ENCODE results near the gene NUP210L.
A peak's percentile ranks its signal among the peaks of the same experiment; 100 is the strongest.
"Not testable (repeated sequence)": the region's sequence is repeated elsewhere in the genome, so short reads cannot be mapped to it uniquely, and the experiment has no call there.

NUP210L gene

DNA sequence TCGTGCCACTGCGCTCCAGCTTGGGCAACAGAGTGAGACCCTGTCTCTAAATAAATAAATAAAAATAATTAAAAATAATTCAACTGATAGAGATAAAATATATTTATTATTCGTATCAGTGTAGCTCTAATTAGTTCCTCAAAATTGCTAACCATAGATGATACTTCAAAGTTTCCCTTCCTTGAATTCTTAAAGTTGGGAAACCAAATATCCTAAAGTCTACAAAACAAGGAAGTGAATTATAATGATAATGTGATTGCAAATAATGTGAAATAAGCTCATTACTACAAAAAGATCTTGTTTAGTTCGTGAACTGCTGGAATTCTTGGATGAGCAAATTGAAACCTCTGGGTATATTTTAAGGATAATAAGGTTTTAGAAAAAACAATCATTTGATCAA, 60.5 kb downstream of the NUP210L start:
- no peak for DNase-seq

- no peak for DNase-seq
Observed at GRCh38 chr1:154093699-154094098, 61.2 kb downstream of the NUP210L start.

- DNase-seq: no peak
Observed at GRCh38 chr1:154091706-154092105, 63.2 kb downstream of the NUP210L start.

DNA sequence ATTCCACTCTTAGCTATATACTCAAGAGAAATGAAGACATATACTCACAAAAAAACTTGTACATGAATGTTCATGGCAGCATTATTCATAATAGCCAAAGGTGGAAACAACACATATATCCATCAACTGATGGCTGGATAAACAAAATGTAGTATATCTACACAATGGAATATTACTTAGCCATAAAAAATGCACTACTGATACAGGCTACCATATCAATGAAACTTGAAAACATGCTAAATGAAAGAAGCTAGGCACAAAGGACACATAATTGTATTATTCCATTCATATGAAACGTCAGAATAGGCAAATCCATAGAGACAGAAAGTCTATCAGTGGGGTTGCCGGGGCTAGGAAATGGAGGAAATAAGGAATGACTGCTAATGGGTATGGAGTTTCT, 67.3 kb downstream of the NUP210L start:
- no peak for DNase-seq

GRCh38 chr1:154083057-154083456, 71.8 kb downstream of the NUP210L start:
- not testable (repeated sequence) for DNase-seq

- DNase-seq: no peak
Observed at GRCh38 chr1:154081386-154082126, 73.3 kb downstream of the NUP210L start.

DNA sequence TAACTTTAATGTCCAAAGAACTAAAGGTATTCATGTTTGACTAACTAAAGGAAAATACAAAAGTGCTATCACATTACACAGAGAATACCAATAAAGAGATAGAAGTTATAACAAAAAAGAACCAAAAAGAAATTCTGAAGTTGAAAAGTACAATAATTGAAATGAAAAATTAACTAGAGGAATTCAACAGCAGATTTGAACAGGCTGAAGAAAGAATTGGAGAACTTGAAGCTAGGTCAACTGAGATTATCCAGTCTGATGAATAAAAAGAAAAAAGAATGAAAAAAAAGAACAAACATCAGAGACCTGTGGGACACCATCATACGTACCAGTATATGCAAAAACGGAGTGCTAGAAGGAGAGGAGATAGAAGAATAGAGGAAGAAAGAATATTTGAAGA, 78.5 kb downstream of the NUP210L start:
- no peak for DNase-seq

DNA sequence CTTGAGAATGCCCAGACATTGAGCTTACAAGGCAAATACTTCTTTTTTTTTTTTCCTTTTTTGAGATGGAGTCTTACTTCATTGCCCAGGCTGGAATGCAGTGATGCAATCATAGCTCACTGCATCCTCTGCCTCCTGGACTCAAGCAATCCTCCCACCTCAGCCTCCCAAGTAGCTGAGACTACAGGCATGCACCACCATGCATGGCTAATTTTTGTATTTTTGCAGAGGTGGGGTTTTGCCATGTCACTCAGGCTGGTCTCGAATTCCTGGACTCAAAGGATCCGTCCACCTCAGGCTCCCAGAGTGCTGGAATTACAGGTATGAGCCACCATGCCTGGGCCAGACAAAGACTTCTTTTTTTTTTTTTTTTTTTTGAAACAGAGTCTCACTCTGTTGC, 79.1 kb downstream of the NUP210L start:
- DNase-seq: no peak

GRCh38 chr1:154062309-154062708, 92.6 kb downstream of the NUP210L start:
- no peak for DNase-seq

- not testable (repeated sequence) for DNase-seq
Observed at GRCh38 chr1:154047436-154047835, 107.4 kb downstream of the NUP210L start.

GRCh38 chr1:154033697-154034096, 121.2 kb downstream of the NUP210L start:
- not testable (repeated sequence) for DNase-seq

DNA sequence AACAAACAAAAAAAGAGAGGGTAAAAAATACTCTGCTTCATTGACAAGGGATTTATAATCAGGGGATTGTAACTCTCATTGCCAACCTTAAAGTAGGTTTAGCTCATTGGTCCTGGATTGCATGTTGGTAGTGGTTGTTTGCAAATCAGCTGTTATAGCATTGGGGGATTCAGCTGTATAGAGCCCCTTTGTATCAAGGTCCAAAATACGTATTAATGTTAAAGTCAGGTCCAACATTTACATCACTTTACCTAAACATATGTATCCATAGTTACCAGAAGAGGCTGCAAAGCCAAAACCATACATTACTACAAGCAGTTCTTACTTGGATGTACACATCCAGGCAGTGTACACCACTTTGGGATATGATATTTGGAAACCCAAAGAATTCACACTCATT, 134.9 kb downstream of the NUP210L start:
- DNase-seq: no peak

GRCh38 chr1:154019269-154019668, 135.6 kb downstream of the NUP210L start:
- no peak for DNase-seq

DNA sequence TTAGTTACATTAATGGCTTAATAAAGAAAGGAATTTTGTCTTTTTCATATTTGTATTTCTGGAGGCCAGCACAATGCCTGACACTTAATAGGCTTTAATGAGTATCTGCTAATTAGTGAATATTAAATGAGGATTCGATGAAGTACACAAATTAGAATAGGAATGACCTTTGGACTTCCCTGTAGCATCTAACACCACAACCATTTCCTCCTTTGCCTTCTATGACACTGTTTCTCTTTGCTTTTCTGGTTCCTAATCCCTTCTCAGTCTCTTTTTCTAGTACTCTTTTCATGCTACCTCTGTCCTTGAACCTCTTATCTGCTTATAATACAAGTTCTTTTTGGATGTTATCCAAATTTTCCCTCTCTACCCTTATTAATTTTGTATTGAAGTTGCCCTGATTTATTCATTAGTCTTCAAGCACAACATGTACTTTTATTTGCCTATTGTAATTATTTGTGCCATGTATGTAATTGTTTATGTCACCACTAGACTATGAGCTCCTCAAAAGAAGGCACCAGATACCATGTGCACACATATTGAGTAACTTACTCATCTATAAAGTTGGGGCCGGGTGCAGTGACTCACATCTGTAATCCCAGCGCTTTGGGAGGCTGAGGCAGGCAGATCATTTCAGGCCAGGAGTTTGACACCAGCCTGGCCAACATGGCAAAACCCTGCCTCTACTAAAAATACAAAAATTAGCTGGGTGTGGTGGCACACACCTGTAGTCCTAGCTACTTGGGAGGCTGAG, 140.5 kb downstream of the NUP210L start:
- peak; percentile 7 for DNase-seq

GRCh38 chr1:154012543-154012942, 142.3 kb downstream of the NUP210L start:
- not testable (repeated sequence) for DNase-seq

- DNase-seq: no peak
Observed at GRCh38 chr1:154012129-154012528, 142.7 kb downstream of the NUP210L start.

GRCh38 chr1:154006136-154006535, 148.7 kb downstream of the NUP210L start:
- DNase-seq: peak; percentile 42

DNA sequence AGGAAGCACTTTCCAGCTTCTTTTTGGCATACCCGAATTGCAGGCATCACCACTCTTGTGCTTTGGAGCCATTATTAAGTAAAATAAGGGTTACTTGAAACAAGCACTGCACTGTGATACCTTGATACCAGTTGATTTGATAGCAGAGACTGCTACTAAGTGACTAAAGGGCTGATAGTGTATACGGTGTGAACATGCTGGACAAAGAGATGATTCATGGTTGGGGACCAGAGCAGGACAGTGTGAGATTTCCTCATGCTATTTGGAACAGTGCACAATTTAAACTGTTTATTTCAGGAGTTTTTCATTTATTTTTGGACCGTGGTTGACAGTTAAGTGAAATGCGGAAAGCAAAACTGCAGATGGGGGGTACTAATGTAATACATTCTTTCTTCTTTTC, 154.5 kb downstream of the NUP210L start:
- DNase-seq: no peak

GRCh38 chr1:153996882-153997281, 158.0 kb downstream of the NUP210L start:
- DNase-seq: not testable (repeated sequence)

DNA sequence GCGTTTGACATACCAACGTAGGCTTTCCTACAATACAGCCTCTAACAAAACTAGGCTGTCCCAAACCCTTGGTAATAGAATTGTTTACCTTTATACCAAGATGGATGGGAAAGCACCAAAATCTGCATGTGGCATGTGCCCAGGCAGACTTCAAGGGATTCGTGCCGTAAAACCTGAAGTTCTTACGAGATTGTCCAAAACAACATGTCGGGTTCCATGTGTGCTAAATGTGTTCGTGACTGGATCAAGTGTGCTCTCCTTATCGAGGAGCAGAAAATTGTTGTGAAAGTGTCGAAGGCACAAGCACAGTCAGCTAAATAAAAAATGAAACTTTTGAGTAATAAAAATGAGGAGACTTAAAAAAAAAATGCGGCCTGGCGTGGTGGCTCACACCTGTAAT, 159.2 kb downstream of the NUP210L start:
- DNase-seq: no peak

GRCh38 chr1:153995202-153995601, 159.7 kb downstream of the NUP210L start:
- DNase-seq: no peak

DNA sequence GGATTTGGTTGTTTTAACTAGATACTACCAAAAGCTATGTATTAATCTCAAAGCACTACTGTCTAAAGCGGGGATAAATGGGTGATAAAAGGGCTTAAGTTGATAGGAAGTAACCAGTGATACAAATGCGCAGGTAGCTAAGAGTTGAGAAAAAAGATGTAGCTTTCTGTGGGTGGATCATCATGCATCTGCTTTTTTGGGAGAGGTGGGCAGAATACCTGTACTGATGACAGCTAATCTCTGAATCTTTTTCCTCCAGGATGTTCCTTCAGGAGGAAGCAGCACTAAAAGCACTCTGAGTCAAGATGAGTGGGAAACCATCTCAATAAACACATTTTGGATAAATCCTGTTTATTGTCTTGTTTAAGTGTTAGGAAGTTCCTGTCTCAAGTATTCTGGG, 163.1 kb downstream of the NUP210L start:
- no peak for DNase-seq

DNA sequence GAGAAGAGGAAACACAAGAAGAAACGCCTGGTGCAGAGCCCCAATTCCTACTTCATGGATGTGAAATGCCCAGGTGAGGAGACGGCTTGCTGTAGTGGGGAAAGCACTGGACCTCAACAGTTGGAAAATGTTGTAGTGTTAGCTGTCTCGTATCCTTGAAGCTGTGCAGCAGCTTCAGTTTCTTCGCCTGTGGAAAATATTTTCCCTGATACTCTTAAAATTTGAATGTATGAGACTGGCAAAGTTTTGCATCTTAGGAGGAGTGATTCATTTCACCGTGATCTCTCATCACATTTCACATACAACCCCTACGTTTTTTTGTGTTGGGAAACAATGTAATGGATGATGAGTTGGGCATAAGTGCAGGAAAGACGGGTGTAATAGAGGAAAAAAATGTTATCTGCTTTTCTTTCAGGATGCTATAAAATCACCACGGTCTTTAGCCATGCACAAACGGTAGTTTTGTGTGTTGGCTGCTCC, 163.7 kb downstream of the NUP210L start:
- no peak for DNase-seq

DNA sequence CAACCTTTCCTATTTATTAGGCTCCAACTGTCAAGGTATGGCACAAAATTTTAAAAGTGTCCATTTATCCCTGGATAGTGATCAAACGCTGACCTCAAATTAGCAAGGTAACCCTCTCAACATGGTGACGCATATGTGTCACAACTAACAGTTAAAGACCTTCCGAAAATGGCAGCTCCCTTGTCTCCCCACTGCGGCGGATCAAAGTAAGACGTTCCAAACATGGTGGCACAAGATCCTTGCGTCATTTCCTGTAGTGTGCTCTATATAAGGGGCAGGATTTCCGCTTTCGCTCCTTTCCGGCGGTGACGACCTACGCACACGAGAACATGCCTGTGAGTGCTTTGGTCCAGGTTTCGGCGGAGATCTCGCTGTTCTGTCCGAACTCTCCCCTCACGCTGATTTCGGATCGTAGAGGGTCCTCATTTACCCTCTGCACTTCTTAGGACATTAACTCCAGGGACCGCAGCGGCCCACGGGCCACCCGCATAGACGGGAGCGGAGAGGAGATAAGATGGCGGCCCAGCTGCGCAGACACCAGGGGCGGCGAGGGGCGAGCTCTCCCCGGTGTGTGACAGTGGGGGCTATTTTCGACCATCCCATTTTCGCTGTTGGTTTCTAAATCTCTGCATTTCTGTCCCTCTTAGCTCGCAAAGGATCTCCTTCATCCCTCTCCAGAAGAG, 164.3 kb downstream of the NUP210L start, which contains the start of gene RPS27:
Gene RPS27 (plus strand): TSS at position 295 of the 683 bp plus-strand sequence. CDS start 35 bp downstream, at position 330.
- peak; percentile 92 for DNase-seq

Measured in amniotic stem cell (primary cell).